ENCODE measurements around the gene KANTR.

Gene KANTR

DNA sequence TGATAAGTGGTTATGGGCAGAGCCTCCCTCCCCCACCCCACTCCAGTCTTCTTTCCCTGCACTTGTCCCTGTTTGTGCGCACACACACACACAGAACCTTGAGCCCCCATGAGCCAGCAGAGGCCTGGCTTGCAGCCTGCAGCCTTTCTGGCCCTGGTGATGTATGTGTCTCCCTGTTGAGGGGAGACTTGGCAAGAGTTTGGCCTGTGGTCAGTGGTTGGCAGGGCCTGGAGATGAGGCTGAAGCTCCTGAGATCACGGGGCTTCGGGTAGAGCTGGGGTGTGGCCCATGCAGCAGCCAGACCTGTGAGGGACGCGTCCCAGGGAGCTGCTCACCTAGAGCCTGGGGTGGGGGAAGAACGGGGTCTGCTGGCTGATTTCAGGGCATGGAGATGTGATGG, 43.1 kb upstream of the KANTR start:
- no peak overlapping the region for H3K4me3 ChIP-seq (ENCODE audit: low read depth, low read length)

DNA sequence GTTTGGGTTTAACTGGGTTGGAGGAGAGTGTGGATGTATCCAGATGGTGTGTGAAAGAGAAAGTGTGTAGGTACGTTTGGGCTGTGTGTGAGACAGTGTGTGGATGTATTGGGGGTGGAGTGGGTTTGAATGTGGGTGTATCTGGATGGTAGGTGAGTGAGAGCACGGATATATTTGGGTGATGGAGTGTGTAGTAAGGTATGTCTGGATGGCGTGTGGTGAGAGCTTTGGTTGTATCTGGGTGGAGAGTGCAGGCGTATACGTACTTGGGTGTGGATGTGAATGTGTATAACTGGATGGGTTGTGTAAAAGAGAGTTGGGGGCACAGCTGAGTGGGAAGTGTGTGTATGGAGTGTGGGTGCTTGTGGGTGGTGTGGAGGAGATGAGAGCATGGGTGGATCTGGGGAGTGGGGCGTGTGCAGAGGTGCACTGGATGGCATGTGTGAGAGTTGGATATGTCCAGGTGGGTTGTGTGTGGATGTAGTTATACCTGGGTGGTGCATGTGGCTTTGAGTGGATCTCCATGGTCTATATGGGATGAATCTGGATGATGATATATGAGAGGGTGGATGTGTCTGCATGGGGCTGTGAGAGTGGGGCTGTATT, 38.6 kb upstream of the KANTR start:
- no peak for TF ChIP-seq POLR2A (IDR thresholded peaks at IDR 0.05; ENCODE audit: extremely low read depth, insufficient read length)
- TF ChIP-seq, protein P1, sequence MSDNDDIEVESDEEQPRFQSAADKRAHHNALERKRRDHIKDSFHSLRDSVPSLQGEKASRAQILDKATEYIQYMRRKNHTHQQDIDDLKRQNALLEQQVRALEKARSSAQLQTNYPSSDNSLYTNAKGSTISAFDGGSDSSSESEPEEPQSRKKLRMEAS (IDR thresholded peaks at IDR 0.05; ENCODE audit: low read depth, low read length), result no peak
- TF ChIP-seq, protein P2, sequence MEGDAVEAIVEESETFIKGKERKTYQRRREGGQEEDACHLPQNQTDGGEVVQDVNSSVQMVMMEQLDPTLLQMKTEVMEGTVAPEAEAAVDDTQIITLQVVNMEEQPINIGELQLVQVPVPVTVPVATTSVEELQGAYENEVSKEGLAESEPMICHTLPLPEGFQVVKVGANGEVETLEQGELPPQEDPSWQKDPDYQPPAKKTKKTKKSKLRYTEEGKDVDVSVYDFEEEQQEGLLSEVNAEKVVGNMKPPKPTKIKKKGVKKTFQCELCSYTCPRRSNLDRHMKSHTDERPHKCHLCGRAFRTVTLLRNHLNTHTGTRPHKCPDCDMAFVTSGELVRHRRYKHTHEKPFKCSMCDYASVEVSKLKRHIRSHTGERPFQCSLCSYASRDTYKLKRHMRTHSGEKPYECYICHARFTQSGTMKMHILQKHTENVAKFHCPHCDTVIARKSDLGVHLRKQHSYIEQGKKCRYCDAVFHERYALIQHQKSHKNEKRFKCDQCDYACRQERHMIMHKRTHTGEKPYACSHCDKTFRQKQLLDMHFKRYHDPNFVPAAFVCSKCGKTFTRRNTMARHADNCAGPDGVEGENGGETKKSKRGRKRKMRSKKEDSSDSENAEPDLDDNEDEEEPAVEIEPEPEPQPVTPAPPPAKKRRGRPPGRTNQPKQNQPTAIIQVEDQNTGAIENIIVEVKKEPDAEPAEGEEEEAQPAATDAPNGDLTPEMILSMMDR (IDR thresholded peaks at IDR 0.05; ENCODE audit: low read depth, low read length), result no peak
- TF ChIP-seq MYC (IDR thresholded peaks at IDR 0.05; ENCODE audit: low read depth, low read length), result no peak
- DNase-seq (ENCODE audit: low read depth), result no peak
- no peak overlapping the region for H3K4me3 ChIP-seq (ENCODE audit: low read depth, low read length)

More for the DNA sequence above, 43.1 kb upstream of the KANTR start:
- DNase-seq (ENCODE audit: low read depth), result no peak
- TF ChIP-seq, protein P1 (IDR thresholded peaks at IDR 0.05; ENCODE audit: low read depth, low read length), result no peak
- TF ChIP-seq POLR2A (IDR thresholded peaks at IDR 0.05; ENCODE audit: extremely low read depth, insufficient read length) (no peak), MYC (IDR thresholded peaks at IDR 0.05; ENCODE audit: low read depth, low read length) (no peak)
- TF ChIP-seq, protein P2 (IDR thresholded peaks at IDR 0.05; ENCODE audit: low read depth, low read length), result no peak

DNA sequence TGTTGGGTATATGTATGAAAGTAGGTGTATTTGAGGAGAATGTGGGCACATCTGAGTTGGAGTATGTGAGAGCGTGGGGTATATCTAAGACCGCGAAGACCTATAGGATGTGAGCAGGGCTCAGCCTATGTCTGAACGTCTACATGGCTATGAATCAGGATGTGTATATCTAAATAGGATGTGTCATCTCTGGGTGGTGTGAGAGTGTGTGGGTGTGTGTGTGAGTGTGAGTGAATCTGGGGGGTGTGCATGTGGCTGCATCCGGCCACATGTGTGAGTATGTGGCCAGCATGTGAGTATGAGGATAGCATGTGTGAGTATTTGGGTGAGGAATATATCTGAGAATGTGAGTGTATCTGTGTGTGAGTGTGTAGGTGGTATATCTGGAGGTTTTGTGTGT, 37.6 kb upstream of the KANTR start:
- TF ChIP-seq, protein P1 (IDR thresholded peaks at IDR 0.05; ENCODE audit: low read depth, low read length), result no peak
- TF ChIP-seq, protein P2 (IDR thresholded peaks at IDR 0.05; ENCODE audit: low read depth, low read length), result no peak
- no peak overlapping the region for H3K4me3 ChIP-seq (ENCODE audit: low read depth, low read length)
- DNase-seq (ENCODE audit: low read depth), result no peak

DNA sequence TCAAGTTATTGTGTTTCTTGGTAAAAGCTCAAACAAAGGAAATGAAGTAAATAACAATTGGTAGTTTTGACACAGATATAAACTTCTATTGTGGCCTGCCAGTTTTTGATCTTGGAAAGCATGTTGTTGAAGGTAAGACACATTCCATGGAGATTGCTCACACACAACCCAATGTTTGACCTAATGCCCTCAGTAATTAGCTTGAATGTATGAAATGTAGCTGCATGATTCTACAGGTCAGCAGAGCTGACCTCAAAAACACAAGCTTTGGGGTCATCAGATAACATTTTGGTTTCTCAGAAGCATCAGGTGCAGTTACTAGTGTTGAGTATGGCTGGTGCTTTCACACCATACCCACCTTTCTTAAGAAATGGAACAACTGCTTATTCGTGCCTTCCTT, 28.8 kb upstream of the KANTR start:
- TF ChIP-seq MYC (IDR thresholded peaks at IDR 0.05; ENCODE audit: low read depth, low read length) (no peak), POLR2A (IDR thresholded peaks at IDR 0.05; ENCODE audit: extremely low read depth, insufficient read length) (no peak)
- TF ChIP-seq, protein P2 (IDR thresholded peaks at IDR 0.05; ENCODE audit: low read depth, low read length), result no peak
- TF ChIP-seq, protein P1 (IDR thresholded peaks at IDR 0.05; ENCODE audit: low read depth, low read length), result no peak
- no peak for DNase-seq (ENCODE audit: low read depth)
- no peak overlapping the region for H3K4me3 ChIP-seq (ENCODE audit: low read depth, low read length)

DNA sequence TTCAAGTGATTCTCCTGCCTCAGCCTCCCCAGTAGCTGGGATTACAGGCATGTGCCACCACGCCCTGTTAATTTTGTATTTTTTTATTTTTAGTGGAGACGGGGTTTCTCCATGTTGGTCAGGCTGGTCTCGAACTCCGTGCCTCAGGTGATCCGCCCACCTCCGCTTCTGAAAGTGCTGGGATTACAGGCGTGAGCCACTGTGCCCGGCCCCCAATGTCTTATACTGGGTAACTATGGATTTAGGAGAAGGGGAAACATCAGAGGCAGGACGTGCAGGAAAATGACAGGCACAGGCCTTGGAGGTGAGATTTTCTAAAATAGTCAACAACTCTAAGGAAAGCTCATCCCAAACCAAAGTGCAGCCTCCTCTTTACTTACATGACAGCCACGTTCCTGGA, 22.9 kb upstream of the KANTR start:
- H3K4me3 ChIP-seq (ENCODE audit: low read depth, low read length), result no peak overlapping the region
- TF ChIP-seq, protein P1 (IDR thresholded peaks at IDR 0.05; ENCODE audit: low read depth, low read length), result no peak
- TF ChIP-seq, protein P2 (IDR thresholded peaks at IDR 0.05; ENCODE audit: low read depth, low read length), result no peak
- TF ChIP-seq MYC (IDR thresholded peaks at IDR 0.05; ENCODE audit: low read depth, low read length), result no peak
- no peak for TF ChIP-seq POLR2A (IDR thresholded peaks at IDR 0.05; ENCODE audit: extremely low read depth, insufficient read length)
- no peak for DNase-seq (ENCODE audit: low read depth)
